Hematopoietic multipotent progenitor cell treated with erythropoietin and hydrocortisone succinate and interleukin-3 and kit ligand, for 17 days (in vitro differentiated cells): ENCODE data around the gene ZIK1.

ENCODE experiments used
- DNase-seq: peaks from one replicate; pipeline ENCODE4 v3.0.0-alpha.2; 2015; ENCODE audit warnings: low spot score

The ZIK1 gene

DNA sequence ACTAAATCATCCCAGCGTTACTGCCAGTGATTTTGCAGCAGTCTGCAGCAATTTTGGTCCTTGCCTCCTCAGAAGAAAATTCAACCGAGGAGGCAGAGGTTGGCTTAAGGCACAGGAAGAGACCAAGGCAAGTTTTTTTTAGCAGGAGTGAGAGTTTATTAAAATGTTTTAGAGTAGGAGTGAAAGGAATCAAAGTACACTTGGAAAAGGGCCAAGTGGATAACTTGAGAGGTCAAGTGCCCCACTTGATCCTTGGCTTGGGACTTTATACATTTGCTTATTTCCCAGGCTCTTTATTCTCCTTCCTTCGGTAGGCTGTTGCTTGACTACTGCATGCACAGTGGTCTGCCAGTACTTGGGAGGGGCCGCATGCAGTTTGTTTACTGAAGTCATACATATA, 27.2 kb downstream of the ZIK1 start:
- no peak for DNase-seq

DNA sequence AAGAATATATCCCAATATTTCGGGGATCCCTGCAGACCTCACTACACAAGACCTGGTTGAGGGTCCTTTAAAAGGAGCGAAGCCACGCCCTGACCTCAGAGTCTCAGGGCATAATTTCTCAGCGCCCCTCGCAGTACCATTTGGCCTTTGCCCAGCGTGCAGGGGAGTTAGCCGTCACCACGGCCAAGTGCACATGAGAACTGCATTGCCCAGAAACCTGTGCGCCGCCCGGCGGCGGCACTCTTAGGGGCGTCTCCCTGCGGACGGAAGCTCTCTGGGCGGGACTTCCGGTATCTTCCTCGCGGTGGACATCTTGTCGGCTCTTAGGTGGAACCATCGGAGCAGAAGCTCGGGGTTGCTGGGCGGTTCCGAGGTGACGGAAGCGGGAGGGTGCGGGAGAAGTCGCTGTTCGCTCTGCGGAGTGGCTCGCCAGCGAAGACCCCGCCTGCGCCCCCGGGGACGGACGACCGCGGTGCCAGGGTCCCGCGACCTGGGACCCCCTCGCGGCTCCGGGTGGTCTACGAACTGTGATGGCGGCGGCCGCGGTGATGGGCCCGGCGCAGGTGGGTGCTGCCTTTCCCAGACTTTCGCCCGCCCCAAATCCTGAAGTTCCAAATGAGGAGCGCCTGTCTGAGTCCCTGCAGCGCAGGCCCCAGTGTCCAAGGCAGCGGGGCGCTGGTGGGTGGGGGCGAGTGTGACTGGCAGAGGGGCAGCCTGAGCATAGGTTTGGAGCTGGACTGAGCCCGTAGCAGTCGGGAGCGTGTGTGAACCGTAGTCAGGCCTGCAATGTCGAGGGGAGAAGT, 30.2 kb downstream of the ZIK1 start, which contains the start of gene ZNF134:
ZNF134 (plus strand) TSS at position 302 of the 803 bp plus-strand sequence. CDS start 5,227 bp downstream, outside the sequence.
- peak; percentile 64 for DNase-seq

DNA sequence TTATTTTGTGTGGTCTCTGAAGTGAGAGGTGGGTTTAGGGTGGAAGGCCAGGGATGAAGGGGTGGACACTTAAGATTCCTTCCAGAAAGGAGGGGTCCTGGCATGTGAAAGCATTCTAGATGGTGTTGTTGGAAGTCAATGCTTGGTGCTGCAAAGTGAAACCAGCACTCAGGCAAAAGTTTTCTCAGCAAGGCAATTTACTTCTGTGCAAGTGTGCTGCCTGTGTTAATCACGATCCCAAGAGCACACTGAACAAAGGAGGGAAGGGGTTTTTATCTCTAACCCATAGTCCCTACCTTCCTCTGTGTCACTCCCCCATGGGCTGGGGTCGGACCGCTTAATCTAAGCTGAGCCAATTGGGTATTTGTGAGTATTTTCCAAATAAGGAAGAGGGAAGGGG, 31.4 kb downstream of the ZIK1 start:
- DNase-seq = no peak

DNA sequence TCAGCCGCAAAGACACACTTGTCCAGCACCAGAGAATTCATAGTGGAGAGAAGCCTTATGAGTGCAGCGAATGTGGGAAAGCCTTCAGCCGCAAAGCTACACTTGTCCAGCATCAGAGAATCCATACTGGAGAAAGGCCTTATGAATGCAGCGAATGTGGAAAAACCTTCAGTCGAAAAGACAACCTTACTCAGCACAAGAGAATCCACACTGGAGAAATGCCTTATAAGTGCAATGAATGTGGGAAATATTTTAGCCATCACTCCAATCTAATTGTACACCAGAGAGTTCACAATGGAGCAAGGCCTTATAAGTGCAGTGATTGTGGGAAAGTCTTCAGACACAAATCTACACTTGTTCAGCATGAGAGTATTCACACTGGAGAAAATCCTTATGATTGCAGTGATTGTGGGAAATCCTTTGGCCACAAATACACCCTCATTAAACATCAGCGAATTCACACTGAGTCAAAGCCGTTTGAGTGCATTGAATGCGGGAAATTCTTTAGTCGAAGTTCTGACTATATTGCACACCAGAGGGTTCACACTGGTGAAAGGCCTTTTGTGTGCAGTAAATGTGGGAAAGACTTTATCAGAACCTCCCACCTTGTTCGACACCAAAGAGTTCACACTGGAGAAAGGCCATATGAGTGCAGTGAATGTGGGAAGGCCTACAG, 36.9 kb downstream of the ZIK1 start:
- DNase-seq = no peak

DNA sequence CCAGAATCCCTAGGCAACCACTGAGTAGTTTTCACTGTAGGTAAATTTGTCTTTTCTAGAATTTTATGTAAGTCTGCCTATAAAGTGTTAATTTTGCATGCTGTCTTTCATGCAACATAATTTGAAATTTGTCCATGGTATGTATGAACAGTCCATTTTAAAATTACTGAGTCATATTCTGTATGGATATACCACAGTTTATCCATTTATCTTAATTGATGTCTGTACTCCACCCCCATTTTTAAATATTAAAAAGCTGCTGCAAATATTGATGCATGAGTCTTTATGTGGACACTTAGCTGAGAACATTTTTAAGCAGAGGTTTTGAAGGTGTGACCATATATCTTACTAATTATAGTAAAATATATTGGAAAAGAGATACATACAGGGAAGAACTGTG, 39.1 kb downstream of the ZIK1 start:
- no peak for DNase-seq

DNA sequence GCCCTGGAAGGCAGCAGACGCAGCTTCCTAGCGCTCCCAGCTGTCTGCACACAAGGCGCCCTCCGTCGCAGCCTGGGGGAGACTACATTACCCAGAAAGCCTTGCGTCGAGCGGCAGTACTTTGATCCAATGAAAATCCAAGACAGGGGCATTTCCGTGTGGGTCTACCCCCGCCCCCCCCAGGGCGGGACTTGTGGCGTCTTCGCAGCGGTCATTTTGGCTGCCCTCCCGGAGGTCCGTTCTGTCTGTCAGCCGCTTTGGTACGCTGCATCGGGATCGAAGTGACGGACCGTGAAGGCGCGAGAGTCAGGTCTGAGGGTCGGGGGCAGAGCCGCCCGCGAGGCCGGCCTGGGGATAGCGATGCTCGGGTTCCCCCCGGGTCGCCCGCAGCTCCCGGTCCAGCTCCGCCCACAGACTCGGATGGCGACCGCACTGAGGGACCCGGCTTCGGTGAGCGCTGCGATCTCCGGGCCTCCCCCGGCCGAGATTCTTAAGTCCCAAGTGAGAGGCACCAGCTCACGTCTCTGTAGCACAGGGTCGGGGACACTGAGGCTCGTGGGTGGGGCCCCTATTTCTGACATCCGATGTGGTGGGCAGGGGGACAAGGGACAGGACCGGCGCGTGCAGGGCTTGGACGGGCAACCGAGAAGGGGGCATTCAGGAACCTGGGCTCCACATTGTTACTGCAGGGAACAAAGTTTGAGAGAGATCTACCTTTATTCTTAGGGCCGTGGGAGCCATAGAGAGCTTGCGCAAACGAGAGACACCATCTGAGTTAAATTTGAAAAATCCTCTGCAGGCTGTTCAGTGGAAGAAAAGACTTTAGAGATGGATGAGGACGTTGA, 49.3 kb downstream of the ZIK1 start, which contains the start of gene ZNF211:
ZNF211 (plus strand) TSS at position 182 of the 845 bp plus-strand sequence; CDS start at position 361, 179 bp downstream.
- peak; percentile 79 for DNase-seq

DNA sequence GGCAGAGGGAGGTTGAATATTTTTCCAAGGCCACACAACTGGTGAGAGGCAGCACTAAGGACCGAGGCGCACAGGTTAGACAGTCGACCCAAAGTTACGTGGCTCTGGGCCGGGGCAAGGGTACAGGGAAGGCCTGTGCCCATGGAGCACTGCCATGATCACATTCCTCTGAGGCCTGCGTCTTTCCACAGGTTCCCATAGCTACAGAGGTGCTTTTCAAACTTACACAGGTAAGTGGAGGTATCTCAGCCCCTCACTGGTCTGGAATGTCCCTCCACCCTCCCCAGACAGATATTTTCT, 49.8 kb downstream of the ZIK1 start:
- no peak for DNase-seq

DNA sequence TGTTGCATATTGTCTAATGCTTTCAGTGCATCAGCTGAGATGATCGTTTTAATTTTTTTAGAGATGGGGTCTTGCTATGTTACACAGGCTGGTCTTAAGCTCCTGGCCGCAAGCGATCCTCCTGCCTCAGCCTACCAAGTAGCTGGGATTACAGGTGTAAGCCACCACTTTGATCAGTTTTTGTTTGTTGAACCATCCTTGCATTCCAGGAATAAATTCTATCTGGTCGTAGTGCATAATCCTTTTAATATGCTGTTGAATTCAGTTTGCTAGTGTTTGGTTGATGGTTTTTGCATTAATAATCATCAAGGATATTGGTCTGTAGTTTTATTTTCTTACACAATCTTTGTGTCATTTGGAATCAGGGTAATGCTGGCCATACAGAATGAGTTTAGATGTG, 53.4 kb downstream of the ZIK1 start:
- no peak for DNase-seq

DNA sequence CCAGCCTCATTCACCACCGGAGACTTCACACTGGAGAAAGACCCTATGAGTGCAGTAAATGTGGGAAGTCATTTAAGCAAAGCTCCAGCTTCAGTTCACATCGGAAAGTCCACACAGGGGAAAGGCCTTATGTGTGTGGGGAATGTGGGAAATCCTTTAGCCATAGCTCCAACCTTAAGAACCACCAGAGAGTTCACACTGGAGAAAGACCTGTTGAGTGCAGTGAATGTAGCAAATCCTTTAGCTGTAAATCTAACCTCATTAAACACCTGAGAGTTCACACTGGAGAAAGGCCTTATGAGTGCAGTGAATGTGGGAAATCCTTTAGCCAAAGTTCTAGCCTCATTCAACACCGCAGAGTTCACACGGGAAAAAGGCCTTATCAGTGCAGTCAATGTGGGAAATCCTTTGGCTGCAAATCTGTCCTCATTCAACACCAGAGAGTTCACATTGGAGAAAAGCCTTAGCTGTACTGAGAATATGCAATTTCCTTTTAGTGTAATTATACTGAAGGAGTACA, 57.8 kb downstream of the ZIK1 start:
- DNase-seq = no peak

DNA sequence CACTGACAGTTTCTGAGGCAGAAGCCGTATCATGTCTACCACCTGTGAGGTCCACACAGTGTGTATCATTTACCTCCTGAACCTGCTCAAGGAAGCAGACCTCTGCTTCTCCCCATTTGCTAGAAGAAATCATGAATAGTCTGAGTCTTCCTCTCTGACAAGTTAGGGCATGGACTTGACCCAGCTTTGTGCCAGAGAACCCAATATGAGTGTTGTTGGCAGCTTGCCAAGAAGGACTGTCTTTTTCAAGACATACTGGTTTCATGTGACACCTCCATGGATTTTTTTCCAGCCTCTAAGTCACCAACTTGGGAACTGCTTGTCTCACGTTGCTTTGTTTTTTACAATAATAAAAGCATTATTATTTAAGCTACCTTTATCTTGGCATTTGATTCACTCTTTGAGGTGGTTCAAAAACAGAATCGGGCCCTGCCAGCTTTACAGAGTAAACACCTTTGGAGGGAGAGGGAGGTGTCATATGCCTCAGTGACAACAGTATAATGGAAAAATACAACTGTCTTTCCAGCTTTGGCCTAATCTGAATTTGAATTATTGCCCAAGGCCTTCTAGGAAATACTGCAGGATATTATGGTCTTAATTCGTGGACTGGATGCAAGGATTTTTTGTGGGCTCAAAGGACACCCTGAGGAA, 58.6 kb downstream of the ZIK1 start:
- DNase-seq = no peak
